ENCODE data around the gene JMJD8. TPM values are rescaled to one million over a fixed set of nuclear protein-coding genes. Genes with fewer than 3 reads are reported as not detected.
A peak's percentile ranks its signal among the peaks of the same experiment; 100 is the strongest.

The JMJD8 gene, protein sequence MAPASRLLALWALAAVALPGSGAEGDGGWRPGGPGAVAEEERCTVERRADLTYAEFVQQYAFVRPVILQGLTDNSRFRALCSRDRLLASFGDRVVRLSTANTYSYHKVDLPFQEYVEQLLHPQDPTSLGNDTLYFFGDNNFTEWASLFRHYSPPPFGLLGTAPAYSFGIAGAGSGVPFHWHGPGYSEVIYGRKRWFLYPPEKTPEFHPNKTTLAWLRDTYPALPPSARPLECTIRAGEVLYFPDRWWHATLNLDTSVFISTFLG
- 116 and 147 TPM in 2 replicates for total RNA-seq (2014; rRNA removed; shearing (Covaris generic); ENCODE audit: low replicate concordance)

GRCh38 chr16:684071-684794 lies at the start of gene JMJD8:
JMJD8 (minus strand) TSS chr16:684334; CDS start chr16:684319, 15 bp downstream.
- peak; percentile 98 for DNase-seq (ENCODE audit: low read depth)

DNA sequence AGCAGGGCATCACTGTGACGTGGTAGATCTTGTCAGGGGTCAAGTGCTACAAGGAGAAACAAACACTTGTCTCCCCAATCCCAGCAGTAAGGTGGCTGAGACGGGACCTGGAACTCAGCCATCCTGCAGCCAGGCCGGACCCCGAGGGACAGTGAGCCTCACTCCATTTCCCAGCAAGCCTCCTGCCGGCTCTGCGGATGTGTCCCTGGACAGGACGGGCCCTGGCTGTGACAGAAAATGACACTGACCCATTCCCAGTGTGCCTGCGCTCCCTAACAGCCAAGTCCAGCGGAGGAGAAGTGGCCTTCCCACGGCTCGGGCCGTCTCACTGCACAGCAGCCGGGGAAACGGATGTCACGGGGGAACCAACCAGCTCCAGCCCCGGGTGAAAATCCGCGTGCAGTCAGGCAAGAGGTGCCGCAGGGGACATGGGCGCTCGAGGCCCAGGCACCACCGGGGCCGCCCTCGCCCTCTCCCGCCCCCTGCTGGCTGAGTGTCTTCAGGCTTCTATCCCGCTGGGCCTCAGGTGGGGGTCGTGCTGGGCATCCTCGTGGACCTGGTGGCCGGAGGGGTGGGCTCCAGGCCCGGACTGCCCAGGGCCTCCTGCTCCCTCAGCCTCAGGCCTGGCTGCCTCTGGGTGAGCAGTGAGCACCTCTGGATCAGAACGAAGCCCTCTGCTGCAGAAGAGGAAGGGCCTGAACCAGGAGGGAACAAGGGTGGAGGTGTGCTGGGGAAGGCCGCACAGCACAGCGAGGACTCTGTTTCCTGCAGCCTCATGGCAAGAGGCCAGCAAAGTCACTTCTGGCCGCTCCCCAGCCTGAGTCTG lies 49.5 kb upstream of the JMJD8 start:
- no peak for DNase-seq (ENCODE audit: low read depth)
- in situ Hi-C loops (cut with HindIII; ENCODE audit: low pct_unique_long_range_greater_than_20kb, low sequenced_read_pairs) = no loop called here

More at GRCh38 chr16:684071-684794, at the start of gene JMJD8:
- in situ Hi-C loops (cut with HindIII; ENCODE audit: low pct_unique_long_range_greater_than_20kb, low sequenced_read_pairs) = no loop called here

GRCh38 chr16:732936-733335 lies 48.8 kb upstream of the JMJD8 start:
- in situ Hi-C loops (cut with HindIII; ENCODE audit: low pct_unique_long_range_greater_than_20kb, low sequenced_read_pairs) = no loop called here
- no peak for DNase-seq (ENCODE audit: low read depth)

- in situ Hi-C loops (cut with HindIII; ENCODE audit: low pct_unique_long_range_greater_than_20kb, low sequenced_read_pairs) = no loop called here
These were observed 48.2 kb upstream of the JMJD8 start for GRCh38 chr16:732332-732731.

DNA sequence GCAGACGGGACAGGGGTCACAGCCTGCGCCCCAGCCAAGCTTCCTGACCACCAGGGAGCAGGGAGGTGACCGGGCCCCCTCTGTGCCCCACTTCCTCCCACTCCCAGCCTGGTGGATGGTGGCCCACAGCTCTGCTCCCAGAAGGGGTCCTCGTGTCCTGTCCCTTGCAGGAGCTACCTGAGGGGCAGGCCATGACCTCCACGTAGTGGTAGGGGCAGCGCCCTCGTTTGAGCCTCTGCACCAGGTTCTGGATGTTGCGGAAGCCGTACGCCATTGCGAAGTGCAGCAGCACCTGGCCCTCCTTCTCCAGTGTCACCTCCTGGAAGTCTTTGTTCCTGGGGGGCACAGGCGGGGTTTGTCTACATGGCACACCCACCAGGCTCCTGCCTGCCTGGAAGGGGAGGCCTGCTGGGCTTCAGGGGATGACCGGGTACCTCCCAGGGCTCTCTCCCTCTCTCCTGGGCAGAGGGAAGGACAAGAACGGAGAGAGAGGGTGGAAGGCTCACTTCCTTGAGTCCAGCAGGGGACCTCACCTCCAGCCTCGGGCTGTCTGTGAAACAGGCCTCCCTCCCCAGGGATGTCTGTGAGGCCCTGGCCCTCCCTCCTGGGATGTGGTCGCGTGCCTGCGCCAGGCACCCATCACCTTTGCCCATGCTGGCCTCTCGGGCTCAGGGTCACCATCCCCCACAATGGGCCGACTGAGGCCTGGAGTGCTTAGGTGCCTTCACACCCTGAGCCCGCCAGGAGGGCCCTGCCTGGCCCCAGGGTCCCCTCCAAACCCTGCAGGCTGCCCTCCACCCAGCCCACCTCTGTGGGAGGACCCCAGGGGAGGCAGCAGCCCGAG lies 46.8 kb upstream of the JMJD8 start:
- in situ Hi-C loops (cut with HindIII; ENCODE audit: low pct_unique_long_range_greater_than_20kb, low sequenced_read_pairs) = no loop called here
- no peak for DNase-seq (ENCODE audit: low read depth)

More at GRCh38 chr16:732332-732731, 48.2 kb upstream of the JMJD8 start:
- no peak for DNase-seq (ENCODE audit: low read depth)

DNA sequence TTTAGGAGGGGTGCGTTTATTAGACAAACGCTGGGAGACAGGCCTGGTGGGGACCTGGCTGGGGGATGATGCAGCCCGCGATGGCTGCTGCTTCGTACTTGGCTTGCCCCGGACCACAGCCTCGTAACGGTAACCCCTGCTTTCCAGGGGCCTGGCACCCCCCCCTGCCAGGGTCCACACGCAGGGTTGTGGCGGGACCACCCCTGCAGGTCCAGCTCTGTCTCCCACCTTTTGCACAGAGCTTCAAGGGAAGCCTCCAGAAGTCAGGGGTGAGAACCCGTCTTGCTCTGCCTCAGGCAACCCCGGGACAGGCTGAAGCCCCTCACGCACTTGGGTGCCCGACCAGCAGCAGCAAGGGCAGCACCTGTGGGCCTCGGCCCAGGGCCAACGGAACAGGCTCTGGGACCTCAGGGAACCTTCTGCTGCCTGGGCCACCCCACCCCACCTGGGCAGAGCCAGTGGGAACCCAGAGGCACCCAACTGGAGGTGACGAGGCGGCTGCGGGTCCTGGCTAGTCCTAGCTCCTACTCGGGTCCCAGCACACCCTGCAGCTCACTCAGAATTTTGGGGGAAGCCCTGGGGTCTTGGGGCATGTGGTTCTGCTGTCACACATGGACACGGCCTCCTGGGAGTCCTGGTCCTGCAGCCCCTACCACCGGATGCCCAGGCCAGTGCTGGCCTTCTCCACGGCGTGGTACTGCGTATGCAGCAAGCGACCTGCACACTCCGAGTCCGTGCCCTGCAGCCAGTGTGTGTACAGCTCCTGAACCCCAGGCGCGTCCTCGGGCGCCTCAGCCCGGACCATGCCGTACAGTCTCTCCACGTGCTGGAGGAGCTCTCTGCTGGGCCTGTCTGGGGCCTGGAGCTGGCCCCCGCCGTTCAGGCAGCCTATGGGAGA lies 45.9 kb upstream of the JMJD8 start:
- DNase-seq (ENCODE audit: low read depth) = no peak
- in situ Hi-C loops (cut with HindIII; ENCODE audit: low pct_unique_long_range_greater_than_20kb, low sequenced_read_pairs) = no loop called here

GRCh38 chr16:728890-729744 lies 45.0 kb upstream of the JMJD8 start:
- DNase-seq (ENCODE audit: low read depth) = no peak
- in situ Hi-C loops (cut with HindIII; ENCODE audit: low pct_unique_long_range_greater_than_20kb, low sequenced_read_pairs) = no loop called here

DNA sequence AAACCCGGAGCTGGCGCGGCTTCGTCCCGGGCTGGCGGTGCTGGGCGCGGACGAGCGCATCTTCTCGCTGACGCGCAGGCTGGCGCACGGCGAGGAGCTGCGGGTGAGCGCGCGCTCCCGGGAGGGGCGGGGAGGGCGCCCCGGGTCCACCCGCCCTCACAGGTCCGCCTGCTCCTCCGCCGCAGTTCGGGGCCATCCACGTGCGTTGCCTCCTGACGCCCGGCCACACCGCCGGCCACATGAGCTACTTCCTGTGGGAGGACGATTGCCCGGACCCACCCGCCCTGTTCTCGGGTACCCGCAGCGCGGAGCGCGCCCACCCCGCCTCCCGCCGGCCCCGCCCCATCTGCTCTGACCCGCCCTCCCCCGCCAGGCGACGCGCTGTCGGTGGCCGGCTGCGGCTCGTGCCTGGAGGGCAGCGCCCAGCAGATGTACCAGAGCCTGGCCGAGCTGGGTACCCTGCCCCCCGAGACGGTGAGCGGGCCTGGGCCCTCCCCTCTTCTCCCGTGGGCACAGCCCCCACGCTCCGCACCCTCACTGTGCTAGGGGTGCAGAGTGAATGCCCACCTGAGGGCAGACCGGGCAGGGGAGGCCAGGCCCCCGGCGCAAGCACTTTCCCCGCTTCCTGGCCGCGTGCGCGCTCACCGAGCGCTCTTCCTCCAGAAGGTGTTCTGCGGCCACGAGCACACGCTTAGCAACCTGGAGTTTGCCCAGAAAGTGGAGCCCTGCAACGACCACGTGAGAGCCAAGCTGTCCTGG lies 44.2 kb upstream of the JMJD8 start:
- DNase-seq (ENCODE audit: low read depth) = peak; percentile 98
- in situ Hi-C loops (cut with HindIII; ENCODE audit: low pct_unique_long_range_greater_than_20kb, low sequenced_read_pairs) = no loop called here

DNA sequence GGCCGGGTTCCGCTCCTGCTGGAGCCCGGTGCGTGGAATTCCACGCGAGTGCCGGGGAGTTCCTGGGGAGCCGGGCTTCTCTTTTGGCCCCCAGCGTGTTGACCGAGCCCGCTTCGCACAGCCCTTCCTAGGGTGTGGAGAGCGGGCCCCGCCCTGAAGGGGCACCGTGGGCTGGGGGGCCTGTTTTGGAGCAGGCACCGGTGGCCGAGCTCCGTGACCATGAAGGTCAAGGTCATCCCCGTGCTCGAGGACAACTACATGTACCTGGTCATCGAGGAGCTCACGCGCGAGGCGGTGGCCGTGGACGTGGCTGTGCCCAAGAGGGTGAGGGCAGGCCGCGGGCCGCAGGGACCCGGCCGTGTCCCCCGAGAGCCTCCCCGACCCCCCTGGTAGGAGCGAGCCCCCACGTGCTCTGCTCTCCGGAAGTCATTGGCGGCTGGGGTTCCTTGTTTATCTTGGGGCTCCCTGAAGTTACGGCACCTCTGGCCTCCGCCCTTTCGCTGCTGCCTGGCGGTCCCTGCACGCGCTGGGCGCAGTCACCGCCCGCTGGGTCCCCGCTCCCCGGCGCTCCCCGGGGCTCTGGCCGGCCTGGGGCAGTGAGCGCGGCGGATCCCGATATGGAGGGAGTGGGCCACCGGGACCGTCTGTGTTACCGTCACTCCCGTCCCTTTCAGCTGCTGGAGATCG lies 43.3 kb upstream of the JMJD8 start:
- peak; percentile 50 for DNase-seq (ENCODE audit: low read depth)
- in situ Hi-C loops (cut with HindIII; ENCODE audit: low pct_unique_long_range_greater_than_20kb, low sequenced_read_pairs) = no loop called here

DNA sequence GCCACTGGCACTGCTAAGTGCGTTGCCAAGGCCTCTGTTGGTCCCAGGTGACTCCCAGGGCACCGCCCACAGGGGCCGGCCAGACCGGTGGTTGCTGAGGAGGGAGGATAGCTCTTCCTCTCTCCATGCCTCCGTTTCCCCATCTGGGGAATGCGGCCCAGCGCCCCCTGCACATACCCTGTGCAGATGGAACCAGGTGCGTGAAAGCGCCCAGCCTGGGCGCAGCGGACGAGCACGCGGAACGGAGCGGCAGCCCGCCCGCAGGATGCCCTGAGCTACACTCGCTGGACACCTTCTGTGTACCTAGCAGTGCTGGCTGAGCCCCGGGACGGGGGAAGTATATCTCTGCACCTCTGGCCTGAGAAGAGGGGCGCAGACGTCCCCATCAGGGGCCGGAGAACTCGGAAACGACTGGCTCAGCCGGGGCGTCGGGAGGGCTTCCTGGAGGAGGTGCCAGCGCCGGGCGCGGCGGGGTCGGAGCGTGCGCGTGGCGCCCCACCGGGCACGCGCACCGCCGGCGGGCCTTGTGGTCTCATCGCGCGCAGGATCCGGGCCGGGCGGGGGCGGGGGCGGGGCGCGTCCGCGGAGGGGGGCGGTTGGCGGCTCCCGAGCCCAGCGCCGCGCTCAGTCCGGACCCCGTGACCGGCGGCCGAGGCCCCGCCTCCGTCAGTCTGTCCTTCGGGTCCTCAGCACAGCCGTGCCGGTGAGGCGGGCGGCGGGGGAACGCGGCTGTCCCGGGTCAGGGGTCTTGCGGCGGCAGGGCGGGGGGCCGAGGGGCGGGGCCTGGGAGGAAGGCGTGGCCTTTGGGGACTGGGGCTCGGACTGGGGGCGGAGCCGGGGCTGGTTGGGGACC lies 42.5 kb upstream of the JMJD8 start, which contains the start of the genes CCDC78 and HAGHL:
CCDC78 (minus strand) TSS at position 6 of the 853 bp plus-strand sequence. CDS start 76 bp downstream, outside the sequence.
HAGHL (plus strand) TSS at position 669 of the 853 bp plus-strand sequence. CDS start 404 bp downstream, outside the sequence.
- DNase-seq (ENCODE audit: low read depth) = peak; percentile 72
- in situ Hi-C loops (cut with HindIII; ENCODE audit: low pct_unique_long_range_greater_than_20kb, low sequenced_read_pairs) = no loop called here

DNA sequence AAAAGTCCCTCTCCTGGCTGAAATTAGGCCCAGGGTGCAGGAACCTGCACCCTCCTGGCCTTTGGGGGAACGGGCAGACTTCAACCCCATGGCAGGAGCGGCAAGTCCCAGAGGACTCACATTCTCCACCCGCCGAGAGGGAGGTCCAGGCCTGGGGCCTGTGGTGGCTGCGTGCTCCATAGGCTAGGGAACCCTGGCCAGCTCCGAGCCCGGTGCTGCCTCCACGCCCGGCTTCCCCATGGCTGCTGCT lies 42.0 kb upstream of the JMJD8 start:
- in situ Hi-C loops (cut with HindIII; ENCODE audit: low pct_unique_long_range_greater_than_20kb, low sequenced_read_pairs) = no loop called here
- no peak for DNase-seq (ENCODE audit: low read depth)

DNA sequence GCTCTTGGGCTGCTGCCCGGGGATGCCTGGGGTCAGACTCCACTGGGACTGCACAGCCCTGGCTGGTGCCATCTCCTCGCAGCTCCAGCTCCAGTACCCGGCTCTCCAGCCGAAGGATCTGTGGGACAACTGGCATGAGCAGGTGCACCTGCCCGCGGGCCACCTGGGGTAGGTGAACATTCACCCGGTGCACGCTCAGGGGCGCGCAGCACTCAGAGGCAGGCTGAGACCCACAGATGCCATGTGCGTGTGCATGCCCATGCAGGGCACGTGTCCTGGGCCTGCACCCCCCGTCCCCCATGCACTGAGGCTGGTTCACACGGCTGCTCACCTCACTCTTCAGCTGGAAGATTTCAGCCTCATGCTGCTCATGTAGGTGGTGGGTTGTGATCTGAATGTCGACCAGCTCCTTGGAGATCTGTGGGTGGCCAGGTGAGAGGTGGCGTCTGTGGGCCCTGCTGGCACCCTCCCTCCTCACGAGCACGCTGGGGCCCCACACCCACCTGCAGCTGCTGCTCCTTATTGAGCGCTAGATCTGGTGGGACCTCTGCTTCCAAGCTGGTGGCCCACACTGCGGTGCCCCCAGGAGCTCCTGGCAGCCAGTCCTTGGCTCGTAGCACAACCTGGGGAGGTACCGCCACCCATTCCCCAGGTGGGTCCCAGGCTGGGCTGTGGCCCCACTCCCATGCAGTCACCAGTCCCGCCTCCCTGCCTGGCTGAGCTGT lies 41.5 kb upstream of the JMJD8 start:
- in situ Hi-C loops (cut with HindIII; ENCODE audit: low pct_unique_long_range_greater_than_20kb, low sequenced_read_pairs) = no loop called here
- no peak for DNase-seq (ENCODE audit: low read depth)

DNA sequence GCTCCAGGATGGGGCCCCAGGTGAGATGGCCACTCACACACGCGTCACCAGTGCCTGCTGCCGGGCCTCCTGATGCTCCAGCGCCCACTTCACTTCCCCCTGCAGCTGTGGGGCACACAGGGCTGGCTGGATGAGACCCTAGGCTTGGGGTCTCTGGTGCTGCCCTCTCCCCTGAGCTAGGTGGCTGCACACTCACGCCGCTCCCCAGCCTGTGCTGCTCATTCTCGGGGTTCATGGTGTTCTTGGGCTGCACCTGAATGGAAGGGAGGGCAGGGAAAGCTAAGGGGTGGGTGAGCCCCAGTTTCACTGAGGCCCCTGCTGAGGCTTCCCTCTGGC lies 40.9 kb upstream of the JMJD8 start:
- in situ Hi-C loops (cut with HindIII; ENCODE audit: low pct_unique_long_range_greater_than_20kb, low sequenced_read_pairs) = no loop called here
- no peak for DNase-seq (ENCODE audit: low read depth)
